Cardiac septum (tissue), 1 donor: ENCODE data around the gene HINFP. TPM values are rescaled to one million over a fixed set of nuclear protein-coding genes. Genes with fewer than 3 reads are reported as not detected.
"Not testable (repeated sequence)": the region's sequence is repeated elsewhere in the genome, so short reads cannot be mapped to it uniquely, and the experiment has no call there.

ENCODE experiments used
- DNase-seq: peaks from one replicate; pipeline ENCODE4 v3.0.0-alpha.2; 2020; ENCODE audit warnings: low spot score
- intact Hi-C: fragments of 100-400 bp; cut with DNase I; formaldehyde crosslinking; loops from one replicate; pipeline ENCODE4 v1.14.0; 2022
- total RNA-seq: library from RNA; stranded (reverse); fragmentation: NEBNext Ultra II Directional; extraction: Animal tissue kit (Norgen Biotek cat#: 25700); gene quantifications from one replicate; pipeline ENCODE4 v1.2.1, GENCODE V29; 2021
- donor health status: DM: no; HTN: no; CAD: no.

The HINFP gene
- total RNA-seq, 1 donor from 2014 or later = 14.5 TPM

GRCh38 chr11:119095066-119095880 is 26.1 kb upstream of the HINFP start:
- intact Hi-C loops = no loop called here
- DNase-seq = peak; percentile 99

- no peak for DNase-seq
- intact Hi-C loops = loop anchor here (2.0 kb wide), 1 partner anchor 15 kb away; the partner anchor contains the start of gene HMBS
These were observed 21.7 kb upstream of the HINFP start for GRCh38 chr11:119099711-119100110.

GRCh38 chr11:119100246-119100970 is 21.0 kb upstream of the HINFP start:
- intact Hi-C loops = loop anchor here (2.0 kb wide), 1 partner anchor 16 kb away; the partner anchor contains the start of gene HMBS
- no peak for DNase-seq

- intact Hi-C loops = loop anchor here (2.0 kb wide), 1 partner anchor 16 kb away; the partner anchor contains the start of gene HMBS
- no peak for DNase-seq
These were observed 20.2 kb upstream of the HINFP start for GRCh38 chr11:119100994-119101758.

- DNase-seq = peak; percentile 94
- intact Hi-C loops = loop anchor here (2.0 kb wide), 2 partner anchors 17 to 19 kb away; partner anchors contain the start of genes HINFP and HMBS
These were observed 19.5 kb upstream of the HINFP start, which contains the start of gene DPAGT1 for GRCh38 chr11:119101759-119102423. Gene DPAGT1, minus strand, starts transcription at chr11:119101853. Its CDS starts 198 bp downstream, at chr11:119101655.

- intact Hi-C loops = loop anchor here (2.0 kb wide), 1 partner anchor 18 kb away; the partner anchor contains the start of gene HINFP
- DNase-seq = not testable (repeated sequence)
These were observed 18.2 kb upstream of the HINFP start for GRCh38 chr11:119103161-119103664.

- no peak for DNase-seq
- intact Hi-C loops = loop anchor here (2.0 kb wide), 1 partner anchor 17 kb away; the partner anchor contains the start of gene HINFP
These were observed 17.6 kb upstream of the HINFP start for GRCh38 chr11:119103793-119104192.

GRCh38 chr11:119106564-119107537 is 14.5 kb upstream of the HINFP start, which contains the start of gene C2CD2L:
Gene C2CD2L, plus strand, starts transcription at chr11:119107344. Its CDS starts 398 bp downstream, at chr11:119107742.
- intact Hi-C loops = no loop called here
- peak; percentile 94 for DNase-seq

GRCh38 chr11:119107538-119108145 is 13.7 kb upstream of the HINFP start:
- DNase-seq = no peak
- intact Hi-C loops = no loop called here

- DNase-seq = no peak
- intact Hi-C loops = no loop called here
These were observed 13.1 kb upstream of the HINFP start for GRCh38 chr11:119108146-119108856.

- DNase-seq = no peak
- intact Hi-C loops = no loop called here
These were observed 12.5 kb upstream of the HINFP start for GRCh38 chr11:119108857-119109221.

- intact Hi-C loops = no loop called here
- no peak for DNase-seq
These were observed 11.5 kb upstream of the HINFP start for GRCh38 chr11:119109843-119110242.

- intact Hi-C loops = no loop called here
- no peak for DNase-seq
These were observed 10.9 kb upstream of the HINFP start for GRCh38 chr11:119110439-119110838.

- intact Hi-C loops = no loop called here
- DNase-seq = no peak
These were observed 9.9 kb upstream of the HINFP start for GRCh38 chr11:119111361-119111925.

GRCh38 chr11:119112314-119113020 is 8.9 kb upstream of the HINFP start:
- intact Hi-C loops = no loop called here
- DNase-seq = no peak

- intact Hi-C loops = no loop called here
- DNase-seq = no peak
These were observed 7.7 kb upstream of the HINFP start for GRCh38 chr11:119113716-119114115.
